ENCODE results near the gene DEDD2.

The DEDD2 gene

DNA sequence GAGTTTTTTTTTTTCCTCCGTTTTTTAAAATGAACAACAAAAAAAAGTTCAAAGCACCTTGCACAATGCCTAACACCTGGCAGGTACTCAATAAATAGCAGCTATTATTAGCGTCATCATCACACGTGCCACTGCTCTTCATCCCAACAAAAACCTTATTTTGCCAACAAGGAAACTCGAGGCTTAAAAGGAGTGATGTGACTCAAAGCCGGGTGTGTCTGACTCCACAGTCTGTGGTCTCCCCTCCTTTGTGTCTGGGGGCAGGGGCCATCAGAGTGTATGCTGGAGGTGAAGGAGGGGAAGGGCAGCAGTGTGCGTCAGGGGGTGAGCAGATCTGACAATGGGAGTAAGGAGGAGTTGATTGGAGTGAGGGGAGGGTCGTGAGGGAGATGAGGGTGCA, 51.2 kb downstream of the DEDD2 start:
- no peaks in the 10 kb centered on the region for H3K36me3 Mint-ChIP-seq (ENCODE audit: low read depth)
- H3K27me3 Mint-ChIP-seq (ENCODE audit: low read depth): peaks cover 8% of the 10 kb centered on the region
- H3K4me3 Mint-ChIP-seq: no peak overlapping the region
- no peak overlapping the region for H3K27ac Mint-ChIP-seq
- no peaks in the 10 kb centered on the region for H3K9me3 Mint-ChIP-seq
- peaks cover 1% of the 10 kb centered on the region for H3K4me1 Mint-ChIP-seq (ENCODE audit: low read depth)

DNA sequence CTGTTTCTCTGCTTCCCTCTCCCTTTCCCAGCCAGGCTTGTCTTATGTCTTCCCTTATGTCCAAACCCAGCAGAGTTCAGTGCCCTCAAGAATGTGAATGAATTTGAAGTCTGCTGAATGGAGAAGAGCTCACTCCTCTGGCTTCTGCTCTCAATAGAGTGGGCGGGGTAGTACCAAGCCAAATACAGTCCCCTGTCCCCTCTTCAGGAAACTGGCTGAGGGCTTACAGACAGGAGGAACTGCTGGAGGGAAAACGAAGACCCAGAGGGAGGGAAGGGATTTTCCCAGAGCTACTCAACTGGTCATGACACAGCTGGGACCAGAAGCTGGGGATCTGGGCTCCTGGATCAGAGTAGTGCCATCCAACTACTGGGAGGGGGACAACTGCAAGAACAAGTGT, 52.3 kb downstream of the DEDD2 start:
- Mint-ChIP-seq H3K27ac (no peak overlapping the region), H3K9me3 (no peaks in the 10 kb centered on the region), H3K27me3 (ENCODE audit: low read depth) (peaks cover 16% of the 10 kb centered on the region), H3K4me1 (ENCODE audit: low read depth) (peaks cover 1% of the 10 kb centered on the region), H3K36me3 (ENCODE audit: low read depth) (no peaks in the 10 kb centered on the region), H3K4me3 (no peak overlapping the region)

DNA sequence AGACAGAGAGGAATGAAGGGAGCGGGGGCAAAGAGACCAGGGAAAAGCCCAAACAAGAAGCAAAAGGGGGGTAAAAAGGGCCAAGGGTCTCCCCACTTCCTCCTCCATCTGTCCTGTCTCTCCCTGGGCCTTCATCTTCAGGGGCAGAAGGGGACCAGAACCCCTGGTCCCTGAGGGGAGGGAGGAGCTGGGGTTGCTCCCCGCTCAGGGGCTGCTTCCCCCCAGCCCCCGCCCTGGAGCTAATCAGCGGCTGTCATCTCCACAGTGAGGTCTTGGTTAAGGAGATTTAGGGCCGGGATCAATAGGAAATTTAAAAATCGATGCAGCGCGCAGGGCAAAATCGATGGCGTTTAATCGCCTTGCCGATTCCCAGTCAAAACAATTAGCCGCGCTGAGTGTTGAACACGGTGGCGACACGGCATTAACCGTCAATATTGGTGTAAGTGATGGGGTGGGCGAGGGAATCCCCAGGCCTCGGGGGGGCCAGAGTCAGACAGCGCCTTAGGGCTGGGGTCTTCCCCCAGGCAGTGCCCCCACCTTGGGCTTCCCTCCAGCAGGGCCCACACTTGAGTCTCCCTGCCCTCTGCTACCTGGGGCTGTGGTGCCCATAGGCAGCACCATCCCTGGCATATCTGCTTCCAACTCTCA, 55.7 kb downstream of the DEDD2 start:
- Mint-ChIP-seq H3K4me3 (no peak overlapping the region), H3K27me3 (ENCODE audit: low read depth) (peaks cover 16% of the 10 kb centered on the region), H3K4me1 (ENCODE audit: low read depth) (peaks cover 1% of the 10 kb centered on the region), H3K36me3 (ENCODE audit: low read depth) (peaks cover 2% of the 10 kb centered on the region), H3K27ac (no peak overlapping the region), H3K9me3 (no peaks in the 10 kb centered on the region)

DNA sequence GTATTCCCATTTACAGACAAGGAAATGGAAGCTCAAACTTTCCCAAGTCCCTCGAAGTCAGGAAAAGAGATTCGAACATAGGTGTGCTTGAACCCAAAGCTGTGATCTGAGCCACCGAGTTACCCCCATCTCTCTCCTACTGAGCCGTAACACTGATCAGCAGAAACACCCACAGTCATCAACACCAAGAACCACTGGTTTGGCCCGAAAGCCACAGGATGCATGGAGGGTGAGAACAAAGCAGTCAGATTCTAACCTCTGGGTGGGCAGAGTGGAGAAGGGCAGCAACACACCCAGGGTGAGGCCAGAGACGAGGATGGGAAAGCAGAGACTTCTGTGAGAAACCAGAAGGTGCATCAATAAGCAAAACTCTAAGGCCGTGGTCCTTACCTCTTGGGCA, 57.5 kb downstream of the DEDD2 start:
- Mint-ChIP-seq H3K27me3 (ENCODE audit: low read depth) (peaks cover 11% of the 10 kb centered on the region), H3K9me3 (no peaks in the 10 kb centered on the region), H3K27ac (no peak overlapping the region), H3K4me3 (no peak overlapping the region), H3K4me1 (ENCODE audit: low read depth) (peaks cover 4% of the 10 kb centered on the region), H3K36me3 (ENCODE audit: low read depth) (peaks cover 2% of the 10 kb centered on the region)

DNA sequence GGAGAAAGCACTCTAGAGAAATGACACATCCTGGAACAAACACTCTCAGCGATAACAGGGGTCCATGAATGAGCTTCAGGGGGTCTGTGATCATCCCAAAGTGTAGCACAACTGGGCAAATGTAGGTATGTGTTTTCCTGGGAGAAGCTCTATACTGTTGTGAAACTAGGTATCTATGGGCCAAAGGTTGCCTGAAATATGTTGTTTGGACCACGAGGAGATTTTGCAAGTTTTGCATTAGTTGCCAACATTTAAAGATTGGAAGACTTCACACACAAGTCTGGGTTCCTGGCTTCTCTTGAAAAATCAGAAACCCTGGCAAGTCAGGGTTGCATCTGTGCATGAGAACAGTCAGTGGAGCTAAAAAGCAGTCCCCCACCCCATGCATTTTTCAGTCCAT, 58.6 kb downstream of the DEDD2 start:
- H3K36me3 Mint-ChIP-seq (ENCODE audit: low read depth): peaks cover 2% of the 10 kb centered on the region
- H3K4me1 Mint-ChIP-seq (ENCODE audit: low read depth): peaks cover 12% of the 10 kb centered on the region
- H3K27ac Mint-ChIP-seq: no peak overlapping the region
- H3K27me3 Mint-ChIP-seq (ENCODE audit: low read depth): peaks cover 17% of the 10 kb centered on the region
- H3K9me3 Mint-ChIP-seq: no peaks in the 10 kb centered on the region
- no peak overlapping the region for H3K4me3 Mint-ChIP-seq

DNA sequence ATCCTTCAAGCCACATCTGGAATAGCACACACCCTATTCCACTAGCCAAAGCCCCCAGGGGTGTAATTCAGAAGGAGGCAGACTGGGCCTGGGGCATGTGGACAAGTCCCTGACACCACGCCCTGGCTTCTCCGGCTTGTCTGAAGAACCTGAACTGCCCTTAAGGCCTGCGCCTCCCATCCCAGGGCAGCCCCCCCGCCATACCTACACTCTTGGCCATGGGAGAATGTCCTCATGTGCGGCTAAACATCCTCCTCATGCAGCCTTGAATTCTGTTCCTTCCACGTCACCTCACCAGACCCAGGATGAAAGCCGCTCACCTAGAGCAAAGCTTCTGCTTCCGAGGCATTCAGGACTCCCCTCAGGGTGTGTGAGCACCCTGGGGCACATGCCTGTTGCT, 60.9 kb downstream of the DEDD2 start:
- H3K27ac Mint-ChIP-seq: no peak overlapping the region
- peaks cover 2% of the 10 kb centered on the region for H3K36me3 Mint-ChIP-seq (ENCODE audit: low read depth)
- H3K4me1 Mint-ChIP-seq (ENCODE audit: low read depth): peaks cover 12% of the 10 kb centered on the region
- no peak overlapping the region for H3K4me3 Mint-ChIP-seq
- peaks cover 16% of the 10 kb centered on the region for H3K27me3 Mint-ChIP-seq (ENCODE audit: low read depth)
- H3K9me3 Mint-ChIP-seq: no peaks in the 10 kb centered on the region

DNA sequence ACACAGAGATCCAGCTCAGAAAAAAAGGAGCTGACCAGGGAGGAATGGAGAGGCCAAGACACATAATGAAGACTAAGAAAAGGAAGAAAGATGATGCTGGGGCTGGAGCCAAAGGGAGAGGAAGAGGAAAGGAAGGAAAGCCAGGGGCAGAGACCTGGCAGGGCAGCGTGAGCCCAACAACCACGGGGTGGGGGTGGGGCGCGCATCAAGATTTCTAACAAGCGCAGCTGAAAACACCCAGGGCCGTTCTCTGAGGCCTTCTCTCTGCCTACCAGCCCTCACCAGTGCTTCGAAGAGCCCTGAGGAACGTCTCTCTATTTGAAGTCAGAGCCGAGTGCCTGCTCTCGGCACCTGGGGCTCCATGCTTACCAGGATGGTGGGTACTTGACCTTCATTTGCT, 61.7 kb downstream of the DEDD2 start:
- Mint-ChIP-seq H3K4me3 (no peak overlapping the region), H3K9me3 (no peaks in the 10 kb centered on the region), H3K4me1 (ENCODE audit: low read depth) (peaks cover 12% of the 10 kb centered on the region), H3K27ac (peak overlapping the region; percentile 7), H3K27me3 (ENCODE audit: low read depth) (peaks cover 9% of the 10 kb centered on the region), H3K36me3 (ENCODE audit: low read depth) (peaks cover 2% of the 10 kb centered on the region)

DNA sequence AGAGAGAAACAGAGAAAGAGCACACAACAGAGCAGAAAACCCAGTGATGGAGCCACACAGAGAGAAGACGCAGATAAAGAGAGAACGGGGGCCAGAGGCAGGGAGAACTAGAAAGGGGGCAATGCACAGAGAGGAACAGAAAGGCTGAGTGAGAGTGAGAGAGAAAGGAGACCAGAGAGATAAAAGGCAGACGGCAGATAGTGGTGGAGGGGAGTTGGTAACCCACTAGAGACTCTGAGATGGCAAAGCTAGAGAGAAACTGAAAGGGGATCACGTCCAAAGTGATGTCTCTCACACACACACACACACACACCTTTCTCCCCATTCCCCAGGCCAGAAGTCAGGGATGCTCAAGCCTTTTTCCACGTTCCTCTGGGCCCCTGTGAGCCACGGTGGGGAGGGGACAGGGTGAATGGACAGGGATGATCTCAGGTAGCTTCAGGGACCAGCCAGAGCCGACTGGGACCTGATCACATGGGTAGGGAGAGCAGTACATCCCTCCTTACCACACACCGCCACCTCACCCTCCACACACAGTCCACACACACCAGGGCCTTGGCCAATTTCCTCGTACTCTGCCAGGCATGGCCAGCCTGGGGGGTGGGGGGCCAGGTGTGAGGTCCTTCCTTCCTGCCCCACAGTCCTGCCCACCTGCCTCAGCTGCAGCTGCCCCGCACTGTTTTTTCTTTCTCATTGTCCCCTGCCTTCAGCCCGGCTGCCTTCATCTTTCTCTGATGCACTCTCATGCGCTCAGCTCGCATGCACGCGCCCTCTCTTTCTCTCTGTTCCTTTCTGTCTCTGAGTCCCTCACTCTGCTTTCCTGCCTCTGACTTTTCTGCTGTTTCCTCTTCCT, 62.8 kb downstream of the DEDD2 start:
- H3K27ac Mint-ChIP-seq: peak overlapping the region; percentile 46
- peak overlapping the region; percentile 56 for H3K4me3 Mint-ChIP-seq
- peaks cover 6% of the 10 kb centered on the region for H3K27me3 Mint-ChIP-seq (ENCODE audit: low read depth)

DNA sequence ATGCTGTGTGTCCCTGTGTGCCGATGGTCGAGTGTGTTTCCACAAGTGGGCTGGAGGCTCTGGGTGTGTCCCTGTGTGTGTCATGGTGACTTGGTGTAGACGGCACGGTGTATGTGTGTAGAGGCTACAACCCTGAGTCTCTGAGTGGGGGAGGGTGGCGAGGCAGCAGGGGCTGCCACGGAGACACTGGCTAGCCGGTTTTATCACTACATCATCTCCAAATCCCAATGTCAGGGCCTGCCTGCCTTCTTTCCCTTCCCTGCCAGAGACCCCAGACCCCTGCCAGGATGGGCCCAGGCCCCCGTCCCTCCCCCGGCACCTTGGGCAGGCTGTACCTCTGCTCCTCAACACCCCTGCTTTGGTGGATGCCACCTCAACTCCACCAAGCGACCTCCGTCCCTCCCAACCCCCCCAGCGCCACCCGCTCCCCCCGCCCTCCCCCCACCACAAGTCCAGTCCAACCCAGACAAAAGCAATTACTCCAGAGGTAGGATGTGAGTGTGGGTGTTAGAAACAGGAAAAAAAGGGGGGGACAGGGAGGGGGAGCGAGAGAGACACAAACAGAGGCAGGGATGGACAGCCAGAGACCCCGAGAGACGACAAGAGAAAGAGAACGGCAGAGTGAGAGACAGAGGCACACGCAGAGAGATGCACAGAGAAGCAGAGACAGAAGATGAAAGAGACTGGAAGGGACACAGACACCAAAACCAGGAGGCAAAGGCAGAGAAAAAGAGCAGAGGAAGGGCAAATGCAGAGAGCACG, 63.6 kb downstream of the DEDD2 start:
- Mint-ChIP-seq H3K27me3 (ENCODE audit: low read depth) (peaks cover 6% of the 10 kb centered on the region), H3K4me1 (ENCODE audit: low read depth) (peaks cover 15% of the 10 kb centered on the region), H3K36me3 (ENCODE audit: low read depth) (peaks cover 2% of the 10 kb centered on the region), H3K4me3 (peak overlapping the region; percentile 56), H3K9me3 (no peaks in the 10 kb centered on the region), H3K27ac (peak overlapping the region; percentile 46)

More for the DNA sequence above, 62.8 kb downstream of the DEDD2 start:
- H3K36me3 Mint-ChIP-seq (ENCODE audit: low read depth): peaks cover 2% of the 10 kb centered on the region
- H3K9me3 Mint-ChIP-seq: no peaks in the 10 kb centered on the region
- H3K4me1 Mint-ChIP-seq (ENCODE audit: low read depth): peaks cover 12% of the 10 kb centered on the region

DNA sequence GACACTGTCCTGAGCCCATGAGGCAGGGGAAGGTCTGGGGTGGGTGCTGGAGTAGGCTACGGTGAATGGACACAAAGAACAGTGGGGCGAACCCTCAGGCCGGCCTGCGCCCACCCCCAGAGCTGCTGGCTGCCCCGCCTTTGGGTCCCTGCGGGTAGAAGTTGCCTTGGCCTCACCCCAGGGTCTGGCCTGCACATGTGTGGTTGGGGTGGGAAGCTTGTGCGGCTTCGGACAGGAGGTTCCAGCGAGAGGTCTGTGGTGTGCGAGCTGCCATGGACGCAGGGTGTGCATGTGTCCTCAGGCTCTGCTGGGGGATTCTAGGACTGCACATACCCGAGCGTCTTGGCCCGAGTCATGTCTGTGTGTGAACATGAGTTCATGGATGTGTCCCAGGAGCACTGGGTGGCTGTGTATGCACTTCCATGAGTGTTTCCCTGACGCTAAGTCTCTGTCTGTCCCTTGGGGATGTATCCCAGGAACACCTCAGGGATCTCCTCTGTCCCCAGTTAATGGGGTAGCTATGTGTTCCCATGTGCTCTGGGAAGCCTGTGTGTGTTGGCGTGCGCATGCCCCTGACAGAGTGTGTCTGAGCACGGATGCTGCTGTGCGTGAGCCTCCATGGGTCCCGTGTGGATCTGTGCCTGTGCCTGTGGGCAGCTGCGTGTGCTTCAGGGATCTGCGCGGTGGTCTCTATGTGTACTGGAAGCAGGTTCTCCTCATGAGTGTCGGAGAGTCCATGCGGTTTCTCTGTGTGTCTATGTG, 64.4 kb downstream of the DEDD2 start:
- Mint-ChIP-seq H3K27me3 (ENCODE audit: low read depth) (peaks cover 9% of the 10 kb centered on the region), H3K36me3 (ENCODE audit: low read depth) (peaks cover 2% of the 10 kb centered on the region), H3K4me3 (no peak overlapping the region), H3K27ac (peak overlapping the region; percentile 6), H3K9me3 (no peaks in the 10 kb centered on the region), H3K4me1 (ENCODE audit: low read depth) (peaks cover 17% of the 10 kb centered on the region)

DNA sequence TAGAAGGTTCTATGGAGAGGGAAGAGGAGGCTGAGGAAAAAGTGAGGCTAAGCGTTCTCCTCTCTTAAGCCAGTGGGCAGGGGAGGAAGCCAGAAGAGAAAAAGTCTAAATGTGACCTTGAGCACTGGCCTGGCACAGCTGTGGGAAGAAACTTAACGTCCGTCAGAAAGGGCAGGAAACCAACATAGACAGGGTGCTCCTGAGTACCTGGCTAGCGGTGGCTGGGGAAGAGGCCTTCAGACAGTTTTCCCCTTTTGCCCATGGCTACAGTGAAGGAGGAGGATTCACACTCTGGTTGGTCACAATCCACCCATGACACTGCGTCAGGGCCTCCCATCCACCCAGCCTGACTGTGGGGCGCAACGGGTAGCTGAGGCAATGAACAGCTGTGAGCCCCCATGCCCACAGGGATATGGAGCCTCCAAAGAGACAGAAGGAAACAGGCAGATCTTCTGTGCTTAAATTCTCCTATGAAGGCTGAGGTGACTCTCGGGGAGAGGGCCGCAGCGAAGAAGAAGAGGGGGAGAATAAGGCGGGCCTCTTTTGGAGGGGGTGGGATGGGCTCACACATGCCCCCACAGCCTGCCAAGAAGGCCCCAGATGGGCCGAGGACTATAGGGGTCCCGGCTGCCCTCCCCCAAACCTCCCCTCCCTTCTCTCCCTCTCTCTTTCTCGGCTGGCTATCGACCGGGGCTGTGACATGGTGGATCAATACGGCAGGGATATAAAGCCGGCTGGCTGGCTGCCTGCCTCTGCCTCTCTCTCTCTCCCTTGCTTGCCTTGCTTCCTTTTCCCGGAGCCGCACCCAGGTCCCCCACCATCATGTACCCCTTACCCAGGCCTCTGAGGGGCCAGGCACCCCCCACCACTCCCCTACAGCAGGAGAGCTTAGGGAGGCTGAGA, 65.4 kb downstream of the DEDD2 start:
- Mint-ChIP-seq H3K27ac (no peak overlapping the region), H3K4me3 (no peak overlapping the region), H3K36me3 (ENCODE audit: low read depth) (no peaks in the 10 kb centered on the region), H3K4me1 (ENCODE audit: low read depth) (peaks cover 17% of the 10 kb centered on the region), H3K27me3 (ENCODE audit: low read depth) (peaks cover 13% of the 10 kb centered on the region), H3K9me3 (no peaks in the 10 kb centered on the region)

DNA sequence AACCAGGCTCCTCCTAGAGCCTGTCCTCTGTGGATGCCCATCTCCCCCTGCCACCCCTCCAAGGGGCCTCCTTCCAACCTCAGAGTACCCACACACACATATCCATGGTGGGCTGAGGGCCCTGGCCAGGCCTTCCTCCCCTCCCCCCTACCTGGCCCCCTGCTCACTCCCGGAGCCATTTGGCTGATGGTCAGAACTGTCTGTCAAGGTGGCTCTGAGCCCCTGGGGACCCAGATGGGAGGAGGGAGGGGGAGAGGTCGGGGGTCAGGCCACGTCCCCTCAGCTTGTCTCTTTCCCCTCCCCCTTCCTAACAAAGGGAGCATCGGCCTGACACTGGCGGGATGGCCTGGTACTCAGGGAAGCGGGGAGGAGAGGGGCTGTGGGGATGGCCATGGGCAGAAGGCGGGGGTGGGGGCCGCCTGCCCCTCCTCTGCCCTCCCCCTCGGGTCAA, 66.5 kb downstream of the DEDD2 start:
- Mint-ChIP-seq H3K4me1 (ENCODE audit: low read depth) (peaks cover 17% of the 10 kb centered on the region), H3K27ac (no peak overlapping the region), H3K27me3 (ENCODE audit: low read depth) (peaks cover 16% of the 10 kb centered on the region), H3K4me3 (no peak overlapping the region), H3K36me3 (ENCODE audit: low read depth) (no peaks in the 10 kb centered on the region), H3K9me3 (no peaks in the 10 kb centered on the region)

DNA sequence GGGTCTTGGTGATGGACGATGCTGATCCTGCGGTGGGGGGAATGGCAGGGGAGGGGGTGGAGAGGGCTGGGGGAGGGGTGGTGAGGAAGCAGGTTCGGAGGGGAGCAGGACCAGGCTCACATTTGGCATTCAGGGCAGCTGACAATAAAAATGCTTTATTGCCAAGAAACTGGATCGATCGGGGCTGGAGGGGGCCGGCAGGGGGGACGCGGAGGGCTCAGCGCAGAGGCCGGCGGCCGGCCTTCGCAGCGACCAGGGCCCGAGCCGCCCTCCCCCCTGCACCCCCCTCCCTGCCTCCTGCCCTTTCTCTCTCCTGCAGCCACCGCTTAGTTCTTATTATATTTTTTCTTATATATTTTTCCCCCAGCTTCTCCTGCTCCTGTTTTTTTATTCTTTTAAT, 67.1 kb downstream of the DEDD2 start:
- Mint-ChIP-seq H3K4me1 (ENCODE audit: low read depth) (peaks cover 17% of the 10 kb centered on the region), H3K4me3 (no peak overlapping the region), H3K36me3 (ENCODE audit: low read depth) (no peaks in the 10 kb centered on the region), H3K27me3 (ENCODE audit: low read depth) (peaks cover 17% of the 10 kb centered on the region), H3K9me3 (no peaks in the 10 kb centered on the region), H3K27ac (no peak overlapping the region)
